GM23338 (cell line): Measurements from ENCODE around the gene FRAS1. TPM values are rescaled to one million over a fixed set of nuclear protein-coding genes. Genes with fewer than 3 reads are reported as not detected.

Experiments used
- ATAC-seq: fragments of 200-7000 bp; cut with Tn5 transposase; 3 replicates; pipeline ENCODE4 v1.9.1; 2020
- DNase-seq: peaks from one replicate; pipeline ENCODE4 v3.0.0-alpha.2; 2015; ENCODE audit warnings: low spot score
- H2AFZ ChIP-seq: fragments of 200-600 bp; sonication (generic); 2 replicates; pipeline ENCODE4 v1.8.0; 2016; ENCODE audit warnings: antibody characterized with exemption, mild to moderate bottlenecking, moderate library complexity
- H3F3A ChIP-seq: fragments of 200-600 bp; sonication (generic); replicated peaks from 2 replicates; pipeline ENCODE4 v1.8.0; 2017; ENCODE audit warnings: antibody characterized with exemption, mixed run types, low read depth
- H3K27ac ChIP-seq: fragments of 200-600 bp; sonication (generic); 2 replicates; pipeline ENCODE4 v1.6.1; 2016; ENCODE audit warnings: low read depth
- H3K27me3 ChIP-seq: fragments of 200-600 bp; sonication (generic); 2 replicates; pipeline ENCODE4 v1.8.0; 2016; ENCODE audit warnings: mild to moderate bottlenecking, mixed run types, moderate library complexity; ENCODE audit not compliant: insufficient read depth
- H3K36me3 ChIP-seq: fragments of 200-600 bp; sonication (generic); 2 replicates; pipeline ENCODE4 v1.8.0; 2016; ENCODE audit warnings: mild to moderate bottlenecking; ENCODE audit not compliant: insufficient read depth
- H3K4me1 ChIP-seq: fragments of 200-600 bp; sonication (generic); 2 replicates; pipeline ENCODE4 v1.8.0; 2016; ENCODE audit warnings: mild to moderate bottlenecking, moderate library complexity; ENCODE audit not compliant: insufficient read depth
- H3K4me2 ChIP-seq: fragments of 200-600 bp; sonication (generic); 2 replicates; pipeline ENCODE4 v1.7.1; 2017; ENCODE audit warnings: mixed run types
- H3K4me3 ChIP-seq: fragments of 200-600 bp; sonication (generic); 2 replicates; pipeline ENCODE4 v1.6.1; 2016; ENCODE audit warnings: mixed run types
- H3K79me2 ChIP-seq: fragments of 200-600 bp; sonication (generic); replicated peaks from 2 replicates; pipeline ENCODE4 v1.8.0; 2017; ENCODE audit warnings: mild to moderate bottlenecking; ENCODE audit not compliant: insufficient read depth
- H3K9me2 ChIP-seq: fragments of 200-600 bp; sonication (generic); 2 replicates; pipeline ENCODE4 v1.8.0; 2017; ENCODE audit not compliant: insufficient read depth
- H4K20me1 ChIP-seq: fragments of 200-600 bp; sonication (generic); replicated peaks from 2 replicates; pipeline ENCODE4 v1.8.0; 2017; ENCODE audit warnings: mild to moderate bottlenecking; ENCODE audit not compliant: insufficient read depth
- H3K27ac Mint-ChIP-seq: 2 replicates; pipeline ENCODE4 v1.8.0; 2020; ENCODE audit warnings: inconsistent platforms, mild to moderate bottlenecking, moderate library complexity, mixed read lengths
- H3K27me3 Mint-ChIP-seq: 3 replicates; pipeline ENCODE4 v1.8.0; 2022; ENCODE audit warnings: low read depth, mild to moderate bottlenecking, moderate library complexity, mixed read lengths, inconsistent platforms; ENCODE audit not compliant: insufficient read depth, poor library complexity
- H3K36me3 Mint-ChIP-seq: 3 replicates; pipeline ENCODE4 v1.8.0; 2021; ENCODE audit warnings: low read depth, mild to moderate bottlenecking, inconsistent platforms, moderate library complexity, mixed read lengths
- H3K4me1 Mint-ChIP-seq: 3 replicates; pipeline ENCODE4 v1.8.0; 2020; ENCODE audit warnings: mild to moderate bottlenecking, inconsistent platforms, mixed read lengths
- H3K4me3 Mint-ChIP-seq: 3 replicates; pipeline ENCODE4 v1.8.0; 2021; ENCODE audit warnings: moderate library complexity, mild to moderate bottlenecking, inconsistent platforms, mixed read lengths
- H3K9me3 Mint-ChIP-seq: 3 replicates; pipeline ENCODE4 v1.8.0; 2020; ENCODE audit warnings: moderate library complexity, mild to moderate bottlenecking, inconsistent platforms, mixed read lengths
- CREB1 ChIP-seq: fragments of 250-450 bp; sonication (Bioruptor Pico); IDR thresholded peaks from 2 replicates; pipeline ENCODE4 v1.5.0; 2020; ENCODE audit warnings: low read depth, mild to moderate bottlenecking, moderate library complexity
- ETS1 ChIP-seq: IDR thresholded peaks from 2 replicates; pipeline ENCODE4 v1.6.1; 2016; ENCODE audit warnings: antibody characterized with exemption
- EZH2 ChIP-seq: fragments of 200-600 bp; sonication (generic); IDR thresholded peaks from one replicate; pipeline ENCODE4 v1.8.0; 2017; ENCODE audit warnings: antibody characterized with exemption, mild to moderate bottlenecking, low read depth; ENCODE audit not compliant: unreplicated experiment
- EZH2phosphoT487 ChIP-seq: fragments of 200-600 bp; sonication (generic); IDR thresholded peaks from one replicate; pipeline ENCODE4 v1.8.1; 2018; ENCODE audit warnings: antibody characterized with exemption; ENCODE audit not compliant: unreplicated experiment
- JUNB ChIP-seq: IDR thresholded peaks from one replicate; pipeline ENCODE4 v1.6.1; 2016; ENCODE audit warnings: antibody characterized with exemption; ENCODE audit not compliant: unreplicated experiment
- NANOG ChIP-seq: IDR thresholded peaks from 2 replicates; pipeline ENCODE4 v1.6.1; 2016; ENCODE audit warnings: antibody characterized with exemption, borderline replicate concordance
- POLR2AphosphoS5 ChIP-seq: IDR thresholded peaks from 2 replicates; pipeline ENCODE4 v1.6.1; 2016; ENCODE audit warnings: antibody characterized with exemption, low read depth
- STAT1 ChIP-seq: IDR thresholded peaks from one replicate; pipeline ENCODE4 v1.6.1; 2016; ENCODE audit warnings: antibody characterized with exemption; ENCODE audit not compliant: unreplicated experiment
- ZNF114 ChIP-seq: fragments of 250-450 bp; sonication (Bioruptor Pico); IDR thresholded peaks from 2 replicates; pipeline ENCODE4 v1.5.0; 2020; ENCODE audit warnings: mild to moderate bottlenecking, moderate library complexity
- ZNF331 ChIP-seq: fragments of 250-450 bp; sonication (Bioruptor Pico); IDR thresholded peaks from 2 replicates; pipeline ENCODE4 v1.5.0; 2020; ENCODE audit warnings: low read depth, mild to moderate bottlenecking, moderate library complexity
- polyA plus RNA-seq: library from polyadenylated mRNA; unstranded; fragments of >200 nt; fragmentation: Nextera tagmentation; extraction: Ambion mirVana; gene quantifications from 2 replicates; pipeline ENCODE4 v1.2.1, GENCODE V29; 2016
- total RNA-seq: library from RNA; depleted of rRNA; stranded (reverse); fragments of >200 nt; shearing (Covaris generic); gene quantifications from 2 replicates; pipeline ENCODE4 v1.2.3, GENCODE V29; 2014
- TF ChIP-seq, protein P1 (sequence below): IDR thresholded peaks from one replicate; pipeline ENCODE4 v1.6.1; 2018; ENCODE audit warnings: antibody characterized with exemption; ENCODE audit not compliant: unreplicated experiment
- TF ChIP-seq, protein P2 (sequence below): fragments of 250-450 bp; sonication (Bioruptor Pico); IDR thresholded peaks from 2 replicates; pipeline ENCODE4 v1.5.0; 2020; ENCODE audit warnings: mild to moderate bottlenecking, moderate library complexity
- TF ChIP-seq, protein P3 (sequence below), 2 experiments: fragments of 200-600 bp in 1 of 2; sonication (generic) in 1 of 2; conservative IDR thresholded peaks; 2 replicates each; pipeline versions ENCODE4 v1.5.1 to v1.6.1; 2016 to 2017; ENCODE audit warnings: antibody characterized with exemption in 2 of 2, low read depth in 2 of 2, mild to moderate bottlenecking in 2 of 2, moderate library complexity in 1 of 2

FRAS1 gene
- total and polyA plus RNA-seq, 2 experiments from 2014 or later, result 12.4 to 108 TPM

GRCh38 chr4:78310007-78310739, 253.1 kb downstream of the FRAS1 start:
- peaks cover 31% of the 10 kb centered on the region for H3K4me1 ChIP-seq
- H3K4me2 ChIP-seq, result no peak overlapping the region
- H3K36me3 ChIP-seq, result peaks cover 14% of the 10 kb centered on the region
- no peak overlapping the region for H2AFZ ChIP-seq
- no peak overlapping the region for H3K27ac Mint-ChIP-seq
- no peaks in the 10 kb centered on the region; the same call in 1 of the 2 replicates for H3F3A ChIP-seq
- H4K20me1 ChIP-seq, result no peaks in the 10 kb centered on the region
- H3K36me3 Mint-ChIP-seq, result peaks cover 48% of the 10 kb centered on the region
- no peak for DNase-seq
- ATAC-seq, result no peak
- TF ChIP-seq STAT1, result no peak
- TF ChIP-seq NANOG, result no peak
- TF ChIP-seq, protein P1, sequence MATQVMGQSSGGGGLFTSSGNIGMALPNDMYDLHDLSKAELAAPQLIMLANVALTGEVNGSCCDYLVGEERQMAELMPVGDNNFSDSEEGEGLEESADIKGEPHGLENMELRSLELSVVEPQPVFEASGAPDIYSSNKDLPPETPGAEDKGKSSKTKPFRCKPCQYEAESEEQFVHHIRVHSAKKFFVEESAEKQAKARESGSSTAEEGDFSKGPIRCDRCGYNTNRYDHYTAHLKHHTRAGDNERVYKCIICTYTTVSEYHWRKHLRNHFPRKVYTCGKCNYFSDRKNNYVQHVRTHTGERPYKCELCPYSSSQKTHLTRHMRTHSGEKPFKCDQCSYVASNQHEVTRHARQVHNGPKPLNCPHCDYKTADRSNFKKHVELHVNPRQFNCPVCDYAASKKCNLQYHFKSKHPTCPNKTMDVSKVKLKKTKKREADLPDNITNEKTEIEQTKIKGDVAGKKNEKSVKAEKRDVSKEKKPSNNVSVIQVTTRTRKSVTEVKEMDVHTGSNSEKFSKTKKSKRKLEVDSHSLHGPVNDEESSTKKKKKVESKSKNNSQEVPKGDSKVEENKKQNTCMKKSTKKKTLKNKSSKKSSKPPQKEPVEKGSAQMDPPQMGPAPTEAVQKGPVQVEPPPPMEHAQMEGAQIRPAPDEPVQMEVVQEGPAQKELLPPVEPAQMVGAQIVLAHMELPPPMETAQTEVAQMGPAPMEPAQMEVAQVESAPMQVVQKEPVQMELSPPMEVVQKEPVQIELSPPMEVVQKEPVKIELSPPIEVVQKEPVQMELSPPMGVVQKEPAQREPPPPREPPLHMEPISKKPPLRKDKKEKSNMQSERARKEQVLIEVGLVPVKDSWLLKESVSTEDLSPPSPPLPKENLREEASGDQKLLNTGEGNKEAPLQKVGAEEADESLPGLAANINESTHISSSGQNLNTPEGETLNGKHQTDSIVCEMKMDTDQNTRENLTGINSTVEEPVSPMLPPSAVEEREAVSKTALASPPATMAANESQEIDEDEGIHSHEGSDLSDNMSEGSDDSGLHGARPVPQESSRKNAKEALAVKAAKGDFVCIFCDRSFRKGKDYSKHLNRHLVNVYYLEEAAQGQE, result no peak
- TF ChIP-seq, protein P2, sequence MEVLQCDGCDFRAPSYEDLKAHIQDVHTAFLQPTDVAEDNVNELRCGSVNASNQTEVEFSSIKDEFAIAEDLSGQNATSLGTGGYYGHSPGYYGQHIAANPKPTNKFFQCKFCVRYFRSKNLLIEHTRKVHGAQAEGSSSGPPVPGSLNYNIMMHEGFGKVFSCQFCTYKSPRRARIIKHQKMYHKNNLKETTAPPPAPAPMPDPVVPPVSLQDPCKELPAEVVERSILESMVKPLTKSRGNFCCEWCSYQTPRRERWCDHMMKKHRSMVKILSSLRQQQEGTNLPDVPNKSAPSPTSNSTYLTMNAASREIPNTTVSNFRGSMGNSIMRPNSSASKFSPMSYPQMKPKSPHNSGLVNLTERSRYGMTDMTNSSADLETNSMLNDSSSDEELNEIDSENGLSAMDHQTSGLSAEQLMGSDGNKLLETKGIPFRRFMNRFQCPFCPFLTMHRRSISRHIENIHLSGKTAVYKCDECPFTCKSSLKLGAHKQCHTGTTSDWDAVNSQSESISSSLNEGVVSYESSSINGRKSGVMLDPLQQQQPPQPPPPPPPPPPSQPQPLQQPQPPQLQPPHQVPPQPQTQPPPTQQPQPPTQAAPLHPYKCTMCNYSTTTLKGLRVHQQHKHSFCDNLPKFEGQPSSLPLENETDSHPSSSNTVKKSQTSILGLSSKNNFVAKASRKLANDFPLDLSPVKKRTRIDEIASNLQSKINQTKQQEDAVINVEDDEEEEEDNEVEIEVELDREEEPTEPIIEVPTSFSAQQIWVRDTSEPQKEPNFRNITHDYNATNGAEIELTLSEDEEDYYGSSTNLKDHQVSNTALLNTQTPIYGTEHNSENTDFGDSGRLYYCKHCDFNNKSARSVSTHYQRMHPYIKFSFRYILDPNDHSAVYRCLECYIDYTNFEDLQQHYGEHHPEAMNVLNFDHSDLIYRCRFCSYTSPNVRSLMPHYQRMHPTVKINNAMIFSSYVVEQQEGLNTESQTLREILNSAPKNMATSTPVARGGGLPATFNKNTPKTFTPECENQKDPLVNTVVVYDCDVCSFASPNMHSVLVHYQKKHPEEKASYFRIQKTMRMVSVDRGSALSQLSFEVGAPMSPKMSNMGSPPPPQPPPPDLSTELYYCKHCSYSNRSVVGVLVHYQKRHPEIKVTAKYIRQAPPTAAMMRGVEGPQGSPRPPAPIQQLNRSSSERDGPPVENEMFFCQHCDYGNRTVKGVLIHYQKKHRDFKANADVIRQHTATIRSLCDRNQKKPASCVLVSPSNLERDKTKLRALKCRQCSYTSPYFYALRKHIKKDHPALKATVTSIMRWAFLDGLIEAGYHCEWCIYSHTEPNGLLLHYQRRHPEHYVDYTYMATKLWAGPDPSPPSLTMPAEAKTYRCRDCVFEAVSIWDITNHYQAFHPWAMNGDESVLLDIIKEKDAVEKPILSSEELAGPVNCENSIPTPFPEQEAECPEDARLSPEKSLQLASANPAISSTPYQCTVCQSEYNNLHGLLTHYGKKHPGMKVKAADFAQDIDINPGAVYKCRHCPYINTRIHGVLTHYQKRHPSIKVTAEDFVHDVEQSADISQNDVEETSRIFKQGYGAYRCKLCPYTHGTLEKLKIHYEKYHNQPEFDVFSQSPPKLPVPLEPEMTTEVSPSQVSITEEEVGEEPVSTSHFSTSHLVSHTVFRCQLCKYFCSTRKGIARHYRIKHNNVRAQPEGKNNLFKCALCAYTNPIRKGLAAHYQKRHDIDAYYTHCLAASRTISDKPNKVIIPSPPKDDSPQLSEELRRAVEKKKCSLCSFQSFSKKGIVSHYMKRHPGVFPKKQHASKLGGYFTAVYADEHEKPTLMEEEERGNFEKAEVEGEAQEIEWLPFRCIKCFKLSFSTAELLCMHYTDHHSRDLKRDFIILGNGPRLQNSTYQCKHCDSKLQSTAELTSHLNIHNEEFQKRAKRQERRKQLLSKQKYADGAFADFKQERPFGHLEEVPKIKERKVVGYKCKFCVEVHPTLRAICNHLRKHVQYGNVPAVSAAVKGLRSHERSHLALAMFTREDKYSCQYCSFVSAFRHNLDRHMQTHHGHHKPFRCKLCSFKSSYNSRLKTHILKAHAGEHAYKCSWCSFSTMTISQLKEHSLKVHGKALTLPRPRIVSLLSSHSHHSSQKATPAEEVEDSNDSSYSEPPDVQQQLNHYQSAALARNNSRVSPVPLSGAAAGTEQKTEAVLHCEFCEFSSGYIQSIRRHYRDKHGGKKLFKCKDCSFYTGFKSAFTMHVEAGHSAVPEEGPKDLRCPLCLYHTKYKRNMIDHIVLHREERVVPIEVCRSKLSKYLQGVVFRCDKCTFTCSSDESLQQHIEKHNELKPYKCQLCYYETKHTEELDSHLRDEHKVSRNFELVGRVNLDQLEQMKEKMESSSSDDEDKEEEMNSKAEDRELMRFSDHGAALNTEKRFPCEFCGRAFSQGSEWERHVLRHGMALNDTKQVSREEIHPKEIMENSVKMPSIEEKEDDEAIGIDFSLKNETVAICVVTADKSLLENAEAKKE (CRISPR knock-in tag), result no peak
- TF ChIP-seq, protein P3, sequence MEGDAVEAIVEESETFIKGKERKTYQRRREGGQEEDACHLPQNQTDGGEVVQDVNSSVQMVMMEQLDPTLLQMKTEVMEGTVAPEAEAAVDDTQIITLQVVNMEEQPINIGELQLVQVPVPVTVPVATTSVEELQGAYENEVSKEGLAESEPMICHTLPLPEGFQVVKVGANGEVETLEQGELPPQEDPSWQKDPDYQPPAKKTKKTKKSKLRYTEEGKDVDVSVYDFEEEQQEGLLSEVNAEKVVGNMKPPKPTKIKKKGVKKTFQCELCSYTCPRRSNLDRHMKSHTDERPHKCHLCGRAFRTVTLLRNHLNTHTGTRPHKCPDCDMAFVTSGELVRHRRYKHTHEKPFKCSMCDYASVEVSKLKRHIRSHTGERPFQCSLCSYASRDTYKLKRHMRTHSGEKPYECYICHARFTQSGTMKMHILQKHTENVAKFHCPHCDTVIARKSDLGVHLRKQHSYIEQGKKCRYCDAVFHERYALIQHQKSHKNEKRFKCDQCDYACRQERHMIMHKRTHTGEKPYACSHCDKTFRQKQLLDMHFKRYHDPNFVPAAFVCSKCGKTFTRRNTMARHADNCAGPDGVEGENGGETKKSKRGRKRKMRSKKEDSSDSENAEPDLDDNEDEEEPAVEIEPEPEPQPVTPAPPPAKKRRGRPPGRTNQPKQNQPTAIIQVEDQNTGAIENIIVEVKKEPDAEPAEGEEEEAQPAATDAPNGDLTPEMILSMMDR (conservative IDR thresholded peaks at IDR 0.05; ENCODE audit: low read depth in 2 of 2), result no peak
- no peak for TF ChIP-seq POLR2AphosphoS5
- no peak for TF ChIP-seq ETS1
- no peak for TF ChIP-seq ZNF331
- no peak for TF ChIP-seq ZNF114
- no peak for TF ChIP-seq CREB1 (CRISPR knock-in tag)
- no peak for TF ChIP-seq EZH2
- TF ChIP-seq JUNB, result no peak
- TF ChIP-seq EZH2phosphoT487, result no peak
- H3K4me1 Mint-ChIP-seq, result peaks cover 72% of the 10 kb centered on the region
- H3K9me3 Mint-ChIP-seq, result peaks cover 8% of the 10 kb centered on the region; the same call in 2 of the 3 replicates
- H3K4me3 Mint-ChIP-seq, result no peak overlapping the region
- H3K79me2 ChIP-seq, result no peaks in the 10 kb centered on the region; the same call in 1 of the 2 replicates
- H3K27me3 ChIP-seq, result no peaks in the 10 kb centered on the region
- peaks cover 15% of the 10 kb centered on the region for H3K27me3 Mint-ChIP-seq
- no peaks in the 10 kb centered on the region for H3K9me2 ChIP-seq
- no peak overlapping the region for H3K27ac ChIP-seq
- no peak overlapping the region for H3K4me3 ChIP-seq
